Heart left ventricle (tissue), 16 donors: Measurements from ENCODE around the gene MCC. TPM values are rescaled to one million over a fixed set of nuclear protein-coding genes. Genes with fewer than 3 reads are reported as not detected.

Experiments used
- ATAC-seq, 4 donors: fragments of 200-7000 bp; cut with Tn5 transposase; one replicate each; pipeline ENCODE4 v1.9.1; 2020 to 2022; ENCODE audit warnings: moderate library complexity in 4 of 4, mild to moderate bottlenecking in 3 of 4, moderate number of reproducible peaks in 1 of 4
- DNase-seq, 5 donors: peaks; one replicate each; pipeline ENCODE4 v3.0.0-alpha.2; 2020
- H3K27ac ChIP-seq, 12 donors: fragments of 200-600 bp; sonication (generic) in 4 of 12; one replicate each; pipeline versions ENCODE4 v1.5.0 to v1.8.0; 2016 to 2022; ENCODE audit warnings: mild to moderate bottlenecking in 2 of 12
- H3K27me3 ChIP-seq, 9 donors: fragments of 200-600 bp; sonication (generic) in 2 of 9; one replicate each; pipeline versions ENCODE4 v1.5.1 to v1.8.0; 2016 to 2022; ENCODE audit warnings: mild to moderate bottlenecking in 3 of 9
- H3K36me3 ChIP-seq, 9 donors: fragments of 200-600 bp; sonication (generic) in 2 of 9; one replicate each; pipeline versions ENCODE4 v1.5.0 to v1.8.0; 2018 to 2022; ENCODE audit warnings: mild to moderate bottlenecking in 2 of 9
- H3K4me1 ChIP-seq, 12 donors: fragments of 200-600 bp; sonication (generic) in 4 of 12; one replicate each; pipeline versions ENCODE4 v1.5.0 to v1.8.0; 2016 to 2022; ENCODE audit warnings: mild to moderate bottlenecking in 3 of 12
- H3K4me3 ChIP-seq, 12 donors: fragments of 200-600 bp; sonication (generic) in 4 of 12; one replicate each; pipeline versions ENCODE4 v1.5.0 to v1.8.0; 2017 to 2022; ENCODE audit warnings: mild to moderate bottlenecking in 9 of 12, moderate library complexity in 4 of 12
- H3K9me3 ChIP-seq, 12 donors: fragments of 200-600 bp; sonication (generic) in 4 of 12; one replicate each; pipeline versions ENCODE4 v1.5.0 to v1.8.0; 2016 to 2022; ENCODE audit warnings: mild to moderate bottlenecking in 1 of 12
- POLR2A ChIP-seq, 2 donors: fragments of 450-650 bp; IDR thresholded peaks; one replicate each; pipeline ENCODE4 v1.6.1; 2017; ENCODE audit warnings: antibody characterized with exemption in 2 of 2, mild to moderate bottlenecking in 2 of 2, moderate library complexity in 2 of 2
- WGBS, 4 donors: extraction: QIAGEN DNeasy Blood & Tissue Kit in 2 of 4; methylation state at CpG; one replicate each; pipeline versions ENCODE4 v1.1.5 to v1.1.7; 2013 to 2018; 5-methylcytosine and 5-hydroxymethylcytosine counted together
- intact Hi-C, 10 donors: fragments of 100-400 bp; cut with DNase I; formaldehyde crosslinking; loops; one replicate each; pipeline versions ENCODE4 v1.11.1 to v1.14.2; 2022
- polyA plus RNA-seq, 2 donors: library from polyadenylated mRNA; stranded (reverse); fragments of 200-250 nt; gene quantifications; one replicate each; pipeline ENCODE4 v1.2.3, GENCODE V29; 2013
- total RNA-seq, 9 donors: library from RNA; depleted of rRNA in 2 of 9; stranded (reverse); fragments of >200 nt in 2 of 9; fragmentation: NEBNext Ultra II Directional in 3 of 9; extraction: Animal tissue kit (Norgen Biotek cat#: 25700) in 3 of 9; gene quantifications; one replicate each; pipeline versions ENCODE4 v1.1.0 to v1.2.4, GENCODE V29; 2016 to 2023
- TF ChIP-seq, protein P1 (sequence below), 12 donors: fragments of 200-600 bp; sonication (generic) in 4 of 12; IDR thresholded peaks; one replicate each; pipeline versions ENCODE4 v1.5.0 to v1.8.0; 2018 to 2022; ENCODE audit warnings: antibody characterized with exemption in 12 of 12, mild to moderate bottlenecking in 5 of 12
- donor health status: ischemic (EF 13 %, LVEDD 7.1; RV severe dilation, severe dysfunction).
- donor health status: healthy with polysubstance abuse.
- donor health status: DM: no; HTN: yes; CAD: no.
- donor health status: DM: no; HTN: no; CAD: no.
- donor health status: ischemic (EF 25% LVEDD 6.9; RV normal size, moderate dysfunction).
- donor health status: ischemic (EF 25% LVEDD 5.7; RV mildly dilated, moderate dysfunction).
- donor health status: healthy.
- donor health status: DM: yes; HTN: yes; CAD: no.
- donor health status: ischemic (EF 35%, LVEDD 5.7; RV mildly dilated, moderate dysfunction).
- donor health status: nonischemic (EF 11% LVEDD 7.7; RV severe dilation, severe dysfunction).
- donor health status: DM: yes; HTN: yes; CAD: no.
- donor health status: PGD.
- donor health status: ischemic (EF 29% LVEDD 5.4; RV normal size, mild dysfunction).
- donor health status: nonischemic (EF 23%, LVEDD 6.1; RV moderate dilation, normal function).

MCC gene
- total and polyA plus RNA-seq, 11 donors = 6.1 to 33.8 (median 24.3) TPM

DNA sequence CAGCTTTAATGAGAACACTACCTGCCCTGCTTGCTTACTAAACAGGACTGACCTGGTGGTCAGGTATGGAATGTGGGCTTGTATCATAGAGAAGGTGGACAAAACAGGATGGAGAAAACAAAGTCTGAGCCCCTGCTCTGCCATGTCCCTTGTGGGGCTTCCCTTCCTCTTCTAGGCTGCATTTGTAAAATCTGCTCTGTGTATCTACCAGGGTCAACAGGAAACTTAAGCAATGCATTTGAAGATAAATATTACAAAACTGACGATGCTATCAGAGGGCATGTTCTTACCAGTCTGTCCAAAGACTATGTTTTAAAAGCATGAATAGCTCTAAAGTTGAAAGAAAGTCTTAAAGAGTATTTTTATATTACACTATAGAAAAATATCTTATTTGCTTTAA lies 282.9 kb downstream of the MCC start:
- Histone ChIP-seq H3K4me1 (peaks cover 0 to 74% (median 40%) of the 10 kb centered on the region in 12 donors), H3K9me3 (no peaks in the 10 kb centered on the region), H3K4me3 (no peak overlapping the region), H3K36me3 (no peaks in the 10 kb centered on the region), H3K27me3 (no peaks in the 10 kb centered on the region), H3K27ac (no peak overlapping the region)
- WGBS, 4 donors = 52 to 68% (median 66%) methylated on average over 1 of the region's 1 CpG
- intact Hi-C loops = loop anchor here in 5 of 10 donors (2.0 to 10.0 kb wide), 6 partner anchors 42 to 309 kb away; partner anchors contain the start of gene YTHDC2 (in 1 of the 5)
- DNase-seq (no peak), ATAC-seq (no peak)
- TF ChIP-seq, protein P1, sequence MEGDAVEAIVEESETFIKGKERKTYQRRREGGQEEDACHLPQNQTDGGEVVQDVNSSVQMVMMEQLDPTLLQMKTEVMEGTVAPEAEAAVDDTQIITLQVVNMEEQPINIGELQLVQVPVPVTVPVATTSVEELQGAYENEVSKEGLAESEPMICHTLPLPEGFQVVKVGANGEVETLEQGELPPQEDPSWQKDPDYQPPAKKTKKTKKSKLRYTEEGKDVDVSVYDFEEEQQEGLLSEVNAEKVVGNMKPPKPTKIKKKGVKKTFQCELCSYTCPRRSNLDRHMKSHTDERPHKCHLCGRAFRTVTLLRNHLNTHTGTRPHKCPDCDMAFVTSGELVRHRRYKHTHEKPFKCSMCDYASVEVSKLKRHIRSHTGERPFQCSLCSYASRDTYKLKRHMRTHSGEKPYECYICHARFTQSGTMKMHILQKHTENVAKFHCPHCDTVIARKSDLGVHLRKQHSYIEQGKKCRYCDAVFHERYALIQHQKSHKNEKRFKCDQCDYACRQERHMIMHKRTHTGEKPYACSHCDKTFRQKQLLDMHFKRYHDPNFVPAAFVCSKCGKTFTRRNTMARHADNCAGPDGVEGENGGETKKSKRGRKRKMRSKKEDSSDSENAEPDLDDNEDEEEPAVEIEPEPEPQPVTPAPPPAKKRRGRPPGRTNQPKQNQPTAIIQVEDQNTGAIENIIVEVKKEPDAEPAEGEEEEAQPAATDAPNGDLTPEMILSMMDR (IDR thresholded peaks at IDR 0.05) = no peak
- TF ChIP-seq POLR2A (IDR thresholded peaks at IDR 0.05) = no peak

DNA sequence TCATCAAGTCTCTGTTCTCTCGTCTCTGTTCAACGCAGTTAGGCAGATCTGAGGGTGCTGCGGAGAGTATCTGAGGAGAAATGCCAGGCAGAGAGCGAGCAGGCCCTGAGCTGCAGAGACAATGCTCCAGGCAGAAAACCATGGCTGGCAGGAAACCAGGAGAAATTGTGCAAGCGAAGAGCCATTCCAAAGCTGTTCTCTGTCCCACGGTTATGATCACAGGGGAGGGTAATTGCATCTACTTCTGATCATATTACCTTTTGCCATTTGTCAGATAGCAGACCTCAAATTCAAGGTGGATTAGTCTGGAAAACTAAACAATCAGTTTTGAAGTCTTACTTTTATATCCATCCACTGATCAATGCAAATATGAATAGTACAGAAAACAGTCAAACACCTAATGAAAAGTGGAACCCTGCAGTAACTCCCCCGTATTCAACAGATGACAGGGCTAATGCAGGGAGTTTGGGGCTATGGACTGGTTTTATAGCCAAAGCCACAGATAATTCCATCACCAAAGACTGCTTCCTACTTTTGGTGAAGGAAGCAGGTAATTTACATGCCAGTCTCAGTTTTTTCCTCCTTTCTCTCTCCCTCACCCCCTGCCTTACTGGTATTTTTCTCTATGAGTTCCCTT lies 283.6 kb downstream of the MCC start:
- intact Hi-C loops = loop anchor here in 7 of 10 donors (2.0 to 10.0 kb wide), 9 partner anchors 43 to 310 kb away; partner anchors contain the start of gene YTHDC2 (in 1 of the 7)
- Histone ChIP-seq H3K4me1 (peaks cover 0 to 76% (median 44%) of the 10 kb centered on the region in 12 donors), H3K36me3 (no peaks in the 10 kb centered on the region), H3K27me3 (no peaks in the 10 kb centered on the region), H3K9me3 (no peaks in the 10 kb centered on the region), H3K27ac (peak overlapping the region in 2 of 12 donors; percentile 12 to 21), H3K4me3 (no peak overlapping the region)
- ATAC-seq (peak in 3 of 4 donors; percentile 18 to 67 (median 59)), DNase-seq (peak in 3 of 5 donors; percentile 23 to 77 (median 68))
- WGBS, 4 donors = 57 to 69% (median 63%) methylated on average over 7 of the region's 7 CpGs
- TF ChIP-seq, protein P1 (IDR thresholded peaks at IDR 0.05) = no peak
- TF ChIP-seq POLR2A (IDR thresholded peaks at IDR 0.05) = no peak

DNA sequence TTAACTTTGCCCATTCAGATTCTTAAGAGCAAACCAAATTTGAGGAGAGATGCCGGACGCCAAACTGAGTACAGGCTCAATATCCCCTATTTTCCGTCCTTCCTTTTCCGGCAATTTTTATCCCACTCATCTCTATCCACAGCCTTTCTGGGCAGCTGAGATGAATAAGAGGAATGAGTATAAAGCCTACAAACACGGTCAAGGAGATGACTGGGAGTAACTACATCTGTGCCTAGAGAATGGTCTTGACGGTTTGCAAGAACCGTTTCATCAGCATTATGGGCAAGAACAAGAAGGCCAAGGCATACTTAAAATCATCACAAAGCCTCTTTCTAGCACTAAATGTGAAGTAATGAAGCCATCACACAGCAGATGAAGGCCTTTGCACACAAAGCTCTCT lies 284.3 kb downstream of the MCC start:
- TF ChIP-seq, protein P1 (IDR thresholded peaks at IDR 0.05) = no peak
- TF ChIP-seq POLR2A (IDR thresholded peaks at IDR 0.05) = no peak
- no peaks in the 10 kb centered on the region for H3K9me3 ChIP-seq
- peaks cover 0 to 82% (median 49%) of the 10 kb centered on the region in 12 donors for H3K4me1 ChIP-seq
- H3K27me3 ChIP-seq = no peaks in the 10 kb centered on the region
- no peaks in the 10 kb centered on the region for H3K36me3 ChIP-seq
- H3K4me3 ChIP-seq = no peak overlapping the region
- no peak for ATAC-seq
- intact Hi-C loops = loop anchor here in 6 of 10 donors (2.0 to 10.0 kb wide), 9 partner anchors 88 to 311 kb away; partner anchors contain the start of gene YTHDC2 (in 1 of the 6)
- DNase-seq = no peak
- 88 to 93% (median 91%) methylated on average over 7 of the region's 7 CpGs for WGBS, 4 donors
- peak overlapping the region in 8 of 12 donors; percentile 12 to 79 (median 47) for H3K27ac ChIP-seq
